ENCODE data around the gene ADGRA1.

ADGRA1 gene

DNA sequence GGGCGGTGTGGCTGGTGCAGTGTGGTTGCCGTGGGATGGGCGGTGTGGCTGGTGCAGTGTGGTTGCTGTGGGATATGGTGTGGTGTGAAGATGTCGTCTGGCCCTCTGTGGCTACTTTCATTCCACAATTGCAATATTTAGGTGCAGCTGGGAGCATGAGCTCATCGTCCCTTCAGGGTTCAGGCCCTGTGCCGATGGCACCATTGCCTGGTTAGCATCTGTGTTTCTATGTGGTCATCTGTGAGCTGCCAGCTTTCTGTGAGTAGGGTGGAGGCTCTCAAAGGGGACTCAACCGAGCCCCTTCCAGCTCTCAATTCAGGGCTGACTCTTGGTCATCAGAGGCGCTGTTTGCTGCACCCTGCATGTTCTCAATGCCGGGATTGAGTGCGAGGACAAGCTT lies 3.6 kb downstream of the ADGRA1 start:
- Histone ChIP-seq H3K9ac (ENCODE audit: low read length) (no peak overlapping the region), H3K9me3 (ENCODE audit: control insufficient read depth, low read length) (no peaks in the 10 kb centered on the region), H3K4me3 (ENCODE audit: low read length) (no peak overlapping the region), H3K36me3 (ENCODE audit: control insufficient read depth, insufficient read depth, low read length) (no peaks in the 10 kb centered on the region), H3K27me3 (ENCODE audit: control insufficient read depth, insufficient read depth, low read length) (peaks cover 40% of the 10 kb centered on the region), H3K4me1 (ENCODE audit: control insufficient read depth, insufficient read depth, low read length) (no peaks in the 10 kb centered on the region)

DNA sequence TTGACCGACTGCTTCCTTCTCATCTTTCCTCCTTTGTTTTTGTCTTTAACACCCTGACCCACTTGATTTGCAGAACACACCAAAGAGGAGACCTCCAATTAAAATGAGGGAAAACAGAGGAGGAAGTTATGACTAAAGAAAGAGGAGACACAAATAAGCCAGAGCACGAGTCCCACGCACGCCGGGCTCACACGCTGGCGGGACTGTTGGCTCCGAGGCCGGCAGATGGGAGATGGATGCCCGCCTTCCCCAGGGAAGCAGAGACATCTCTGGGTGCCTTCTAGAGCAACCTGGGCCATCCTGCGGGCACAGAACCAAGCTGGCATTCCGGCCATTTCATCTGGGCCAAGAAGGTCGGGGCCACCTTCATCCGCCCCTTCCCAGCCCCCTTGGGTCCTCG lies 5.6 kb downstream of the ADGRA1 start:
- no peak overlapping the region for H3K4me3 ChIP-seq (ENCODE audit: low read length)
- H3K9me3 ChIP-seq (ENCODE audit: control insufficient read depth, low read length): no peaks in the 10 kb centered on the region
- no peaks in the 10 kb centered on the region for H3K4me1 ChIP-seq (ENCODE audit: control insufficient read depth, insufficient read depth, low read length)
- H3K36me3 ChIP-seq (ENCODE audit: control insufficient read depth, insufficient read depth, low read length): no peaks in the 10 kb centered on the region
- peaks cover 26% of the 10 kb centered on the region for H3K27me3 ChIP-seq (ENCODE audit: control insufficient read depth, insufficient read depth, low read length)
- H3K9ac ChIP-seq (ENCODE audit: low read length): no peak overlapping the region

DNA sequence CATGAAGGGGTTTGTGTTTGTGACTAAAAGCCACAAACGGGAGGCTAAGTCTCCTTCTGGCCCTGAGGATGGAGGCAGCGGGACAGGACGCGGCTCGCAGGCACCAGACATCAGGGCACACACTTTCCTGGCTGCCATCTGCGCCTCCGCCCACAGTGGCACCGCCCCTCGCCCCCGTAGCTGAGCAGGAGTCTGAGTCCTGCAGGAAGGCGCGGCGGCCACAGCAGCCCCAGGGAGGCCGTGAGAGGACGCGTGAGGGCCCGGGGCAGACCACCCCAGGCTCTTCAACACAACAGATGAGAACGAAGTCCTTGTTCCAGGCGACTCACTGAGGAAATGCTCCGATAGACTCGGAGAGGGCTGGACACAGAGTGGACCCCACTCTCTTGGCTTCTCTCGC lies 6.6 kb downstream of the ADGRA1 start:
- no peak overlapping the region for H3K4me3 ChIP-seq (ENCODE audit: low read length)
- H3K9me3 ChIP-seq (ENCODE audit: control insufficient read depth, low read length): no peaks in the 10 kb centered on the region
- no peaks in the 10 kb centered on the region for H3K36me3 ChIP-seq (ENCODE audit: control insufficient read depth, insufficient read depth, low read length)
- no peak overlapping the region for H3K9ac ChIP-seq (ENCODE audit: low read length)
- peaks cover 16% of the 10 kb centered on the region for H3K27me3 ChIP-seq (ENCODE audit: control insufficient read depth, insufficient read depth, low read length)
- H3K4me1 ChIP-seq (ENCODE audit: control insufficient read depth, insufficient read depth, low read length): no peaks in the 10 kb centered on the region

DNA sequence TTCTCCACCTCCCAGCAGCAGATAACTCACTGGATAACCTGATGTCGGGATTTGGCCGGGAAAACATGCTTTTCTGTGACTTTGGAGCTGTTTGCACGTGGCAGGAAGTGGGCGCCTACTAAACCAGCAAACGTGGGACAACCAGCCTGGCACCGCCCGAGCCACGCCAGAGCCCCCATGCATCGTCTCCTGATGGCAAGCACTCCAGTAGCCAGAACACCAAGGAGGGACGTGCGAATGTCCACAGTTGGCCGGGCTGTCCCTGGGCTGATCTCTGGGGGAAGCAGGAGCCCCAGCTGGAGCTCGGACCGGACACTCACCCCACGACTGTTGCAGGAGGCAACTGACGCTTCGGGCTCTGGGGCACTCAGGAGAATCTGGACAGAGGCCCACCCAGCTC lies 7.1 kb downstream of the ADGRA1 start:
- Histone ChIP-seq H3K27me3 (ENCODE audit: control insufficient read depth, insufficient read depth, low read length) (peaks cover 11% of the 10 kb centered on the region), H3K4me3 (ENCODE audit: low read length) (no peak overlapping the region), H3K9ac (ENCODE audit: low read length) (no peak overlapping the region), H3K9me3 (ENCODE audit: control insufficient read depth, low read length) (no peaks in the 10 kb centered on the region), H3K36me3 (ENCODE audit: control insufficient read depth, insufficient read depth, low read length) (no peaks in the 10 kb centered on the region), H3K4me1 (ENCODE audit: control insufficient read depth, insufficient read depth, low read length) (no peaks in the 10 kb centered on the region)

DNA sequence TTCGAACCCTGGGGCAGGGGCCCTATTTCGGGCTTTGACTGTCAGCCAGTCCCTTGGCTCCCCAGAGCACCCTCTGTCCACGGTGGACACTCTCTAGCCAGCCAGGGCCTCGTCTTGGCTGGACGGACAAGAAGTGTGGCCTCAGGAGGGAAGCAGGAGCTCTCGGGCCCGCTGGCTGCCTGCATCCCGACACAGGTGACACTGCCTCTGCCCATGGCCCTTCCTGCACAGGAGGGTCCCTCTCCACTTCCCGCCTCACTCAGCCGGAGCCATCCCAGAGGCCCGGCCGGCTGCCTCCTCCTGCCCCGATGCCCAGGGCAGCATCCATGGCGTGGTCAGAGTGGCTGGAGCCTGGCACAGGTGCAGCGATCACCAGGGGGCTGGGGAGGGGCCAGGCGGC lies 7.9 kb downstream of the ADGRA1 start:
- Histone ChIP-seq H3K4me3 (ENCODE audit: low read length) (no peak overlapping the region), H3K27me3 (ENCODE audit: control insufficient read depth, insufficient read depth, low read length) (peaks cover 9% of the 10 kb centered on the region), H3K36me3 (ENCODE audit: control insufficient read depth, insufficient read depth, low read length) (no peaks in the 10 kb centered on the region), H3K9me3 (ENCODE audit: control insufficient read depth, low read length) (no peaks in the 10 kb centered on the region), H3K9ac (ENCODE audit: low read length) (no peak overlapping the region), H3K4me1 (ENCODE audit: control insufficient read depth, insufficient read depth, low read length) (peaks cover 2% of the 10 kb centered on the region)

DNA sequence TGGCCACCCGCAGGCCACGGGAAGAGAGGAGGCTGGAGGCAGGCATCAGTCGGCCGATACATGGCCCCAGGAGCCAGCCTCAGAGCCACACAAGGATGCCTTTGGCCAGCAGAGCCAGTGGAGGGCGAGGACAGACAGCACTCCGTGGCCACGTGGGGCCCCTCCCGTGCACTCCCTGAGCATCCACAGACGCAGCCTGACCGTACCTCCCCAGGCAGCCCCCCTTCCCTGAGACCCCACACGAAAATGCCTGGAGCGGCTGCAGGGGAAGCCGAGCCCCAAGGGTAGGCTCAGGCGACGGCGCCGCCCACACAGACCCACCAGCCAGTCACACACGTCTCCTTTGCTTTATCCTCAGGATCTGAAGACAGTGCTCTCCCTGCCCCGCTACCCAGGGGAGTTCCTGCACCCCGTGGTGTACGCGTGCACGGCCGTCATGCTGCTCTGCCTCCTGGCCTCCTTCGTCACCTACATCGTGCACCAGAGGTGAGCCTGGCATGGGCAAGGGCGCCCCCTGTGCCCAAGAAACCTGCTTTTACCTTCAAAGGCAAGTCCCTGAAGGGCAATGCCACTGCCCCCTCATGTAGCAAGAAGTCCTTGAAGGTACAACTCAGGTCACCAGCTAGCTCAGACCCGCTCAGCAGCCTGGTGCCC lies 9.0 kb downstream of the ADGRA1 start:
- Histone ChIP-seq H3K9me3 (ENCODE audit: control insufficient read depth, low read length) (no peaks in the 10 kb centered on the region), H3K27me3 (ENCODE audit: control insufficient read depth, insufficient read depth, low read length) (peaks cover 11% of the 10 kb centered on the region), H3K4me3 (ENCODE audit: low read length) (no peak overlapping the region), H3K4me1 (ENCODE audit: control insufficient read depth, insufficient read depth, low read length) (peaks cover 7% of the 10 kb centered on the region), H3K36me3 (ENCODE audit: control insufficient read depth, insufficient read depth, low read length) (no peaks in the 10 kb centered on the region), H3K9ac (ENCODE audit: low read length) (no peak overlapping the region)

DNA sequence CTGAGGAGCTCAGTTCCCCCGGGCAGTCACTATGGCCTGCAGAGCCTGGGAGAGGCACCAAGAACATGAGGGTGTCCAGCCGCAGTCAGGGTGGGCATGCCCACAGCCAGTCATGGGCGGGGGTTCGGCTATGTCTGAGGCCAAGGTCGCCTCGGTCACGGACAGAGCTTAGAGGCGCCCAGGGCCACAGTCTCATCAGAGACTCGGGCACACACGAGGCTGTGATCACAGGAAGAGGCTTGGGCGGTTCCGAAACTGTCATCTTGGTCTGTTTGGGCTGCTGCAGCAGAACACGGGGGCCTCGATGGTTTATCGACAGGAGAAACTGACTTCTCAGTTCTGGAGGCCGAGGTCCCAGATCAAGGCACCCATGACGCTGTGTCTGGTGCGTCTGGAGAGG lies 9.7 kb downstream of the ADGRA1 start:
- no peaks in the 10 kb centered on the region for H3K9me3 ChIP-seq (ENCODE audit: control insufficient read depth, low read length)
- no peak overlapping the region for H3K9ac ChIP-seq (ENCODE audit: low read length)
- no peak overlapping the region for H3K4me3 ChIP-seq (ENCODE audit: low read length)
- H3K27me3 ChIP-seq (ENCODE audit: control insufficient read depth, insufficient read depth, low read length): peaks cover 11% of the 10 kb centered on the region
- peaks cover 7% of the 10 kb centered on the region for H3K4me1 ChIP-seq (ENCODE audit: control insufficient read depth, insufficient read depth, low read length)
- no peaks in the 10 kb centered on the region for H3K36me3 ChIP-seq (ENCODE audit: control insufficient read depth, insufficient read depth, low read length)

DNA sequence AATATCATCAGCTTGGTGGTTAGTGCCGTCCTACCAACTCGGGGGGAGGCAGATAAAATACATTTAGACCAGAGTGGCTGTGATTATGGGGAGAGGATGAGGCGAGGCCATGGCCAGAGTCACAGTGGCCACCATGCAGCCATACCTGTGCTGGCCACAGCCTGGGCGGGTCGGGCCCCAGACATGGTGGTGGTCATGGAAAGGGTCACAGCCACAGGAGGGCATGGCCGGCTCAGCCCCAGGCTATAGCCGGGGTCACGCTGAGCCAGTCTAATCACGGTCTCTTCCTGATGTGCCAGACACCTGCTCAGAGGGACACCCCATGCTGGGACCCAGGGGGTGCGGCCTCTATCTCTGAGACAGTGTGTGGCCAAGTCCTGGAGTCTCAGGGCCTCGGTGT lies 10.2 kb downstream of the ADGRA1 start:
- Histone ChIP-seq H3K9me3 (ENCODE audit: control insufficient read depth, low read length) (no peaks in the 10 kb centered on the region), H3K4me1 (ENCODE audit: control insufficient read depth, insufficient read depth, low read length) (peaks cover 7% of the 10 kb centered on the region), H3K36me3 (ENCODE audit: control insufficient read depth, insufficient read depth, low read length) (no peaks in the 10 kb centered on the region), H3K4me3 (ENCODE audit: low read length) (no peak overlapping the region), H3K27me3 (ENCODE audit: control insufficient read depth, insufficient read depth, low read length) (peaks cover 11% of the 10 kb centered on the region), H3K9ac (ENCODE audit: low read length) (no peak overlapping the region)

DNA sequence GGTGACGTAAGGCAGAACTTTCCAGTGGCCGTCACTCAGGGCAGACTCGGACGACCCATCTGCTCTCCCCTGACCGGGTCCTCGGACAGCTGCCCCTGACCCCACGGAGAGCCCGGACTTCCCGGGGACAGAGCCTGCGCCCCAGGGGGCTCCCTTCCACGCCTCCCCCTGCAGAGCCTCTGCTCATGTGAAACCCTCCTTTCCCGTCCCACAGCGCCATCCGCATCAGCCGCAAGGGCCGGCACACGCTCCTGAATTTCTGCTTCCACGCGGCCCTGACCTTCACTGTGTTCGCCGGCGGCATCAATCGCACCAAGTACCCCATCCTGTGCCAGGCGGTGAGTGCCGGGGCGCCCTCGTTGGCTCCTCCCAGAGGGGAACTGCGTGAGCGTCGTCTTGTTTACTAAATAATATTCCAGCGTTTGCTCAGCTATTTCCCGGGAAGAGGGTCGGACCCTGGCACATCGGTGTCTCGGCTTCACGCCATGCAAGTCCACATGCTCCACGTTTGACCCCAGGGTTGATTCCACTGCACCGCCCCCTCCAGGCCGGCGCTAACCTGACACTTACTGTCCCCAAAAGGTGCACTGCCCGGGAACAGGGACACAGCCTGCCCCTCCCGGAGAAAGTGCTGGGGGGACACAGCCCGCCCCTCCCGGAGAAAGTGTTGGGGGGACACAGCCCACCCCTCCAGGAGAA lies 10.9 kb downstream of the ADGRA1 start:
- H3K4me3 ChIP-seq (ENCODE audit: low read length): no peak overlapping the region
- no peaks in the 10 kb centered on the region for H3K9me3 ChIP-seq (ENCODE audit: control insufficient read depth, low read length)
- peaks cover 11% of the 10 kb centered on the region for H3K27me3 ChIP-seq (ENCODE audit: control insufficient read depth, insufficient read depth, low read length)
- H3K9ac ChIP-seq (ENCODE audit: low read length): no peak overlapping the region
- H3K4me1 ChIP-seq (ENCODE audit: control insufficient read depth, insufficient read depth, low read length): peaks cover 7% of the 10 kb centered on the region
- H3K36me3 ChIP-seq (ENCODE audit: control insufficient read depth, insufficient read depth, low read length): no peaks in the 10 kb centered on the region

DNA sequence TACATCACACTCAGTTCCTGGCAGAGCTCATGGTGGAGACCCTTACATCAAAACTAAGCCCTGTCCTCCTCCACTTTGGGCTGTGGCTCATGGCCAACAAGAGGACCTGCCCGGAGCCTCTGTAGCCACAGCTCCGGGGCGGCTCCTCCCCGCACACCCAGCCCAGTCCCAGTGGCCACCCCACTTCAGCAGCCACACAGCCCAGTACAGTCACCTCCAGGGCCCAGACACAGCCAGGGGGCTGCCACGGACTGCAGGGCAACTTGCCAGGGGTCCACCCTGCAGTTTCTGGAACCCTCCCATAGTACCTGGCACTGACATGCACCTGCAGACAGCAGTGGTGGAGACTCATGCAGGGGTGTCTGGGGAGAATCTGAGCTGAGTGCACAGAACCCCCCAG lies 11.8 kb downstream of the ADGRA1 start:
- no peaks in the 10 kb centered on the region for H3K36me3 ChIP-seq (ENCODE audit: control insufficient read depth, insufficient read depth, low read length)
- peaks cover 7% of the 10 kb centered on the region for H3K4me1 ChIP-seq (ENCODE audit: control insufficient read depth, insufficient read depth, low read length)
- no peaks in the 10 kb centered on the region for H3K9me3 ChIP-seq (ENCODE audit: control insufficient read depth, low read length)
- H3K27me3 ChIP-seq (ENCODE audit: control insufficient read depth, insufficient read depth, low read length): peaks cover 11% of the 10 kb centered on the region
- H3K9ac ChIP-seq (ENCODE audit: low read length): no peak overlapping the region
- H3K4me3 ChIP-seq (ENCODE audit: low read length): no peak overlapping the region

DNA sequence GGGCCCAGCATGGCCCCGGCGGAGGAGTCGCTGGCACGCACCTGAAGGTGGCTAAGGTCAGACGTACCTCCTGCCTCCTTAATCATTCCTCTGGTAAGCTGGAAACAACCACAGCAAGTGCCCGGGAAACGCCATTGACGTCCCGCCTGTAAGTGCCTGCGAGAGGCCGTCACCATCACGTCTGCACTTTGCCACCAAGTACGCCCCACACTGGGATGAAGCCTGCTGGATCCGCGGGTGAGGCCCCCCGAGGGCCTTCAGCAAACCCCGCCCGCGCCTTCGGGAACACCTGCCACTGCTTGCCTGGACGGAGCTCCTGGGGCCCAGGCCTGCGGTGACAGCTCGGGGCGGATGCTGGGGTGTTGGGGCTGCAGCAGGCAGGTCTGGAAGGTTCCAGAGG lies 12.5 kb downstream of the ADGRA1 start:
- H3K27me3 ChIP-seq (ENCODE audit: control insufficient read depth, insufficient read depth, low read length): peaks cover 11% of the 10 kb centered on the region
- no peak overlapping the region for H3K4me3 ChIP-seq (ENCODE audit: low read length)
- H3K9me3 ChIP-seq (ENCODE audit: control insufficient read depth, low read length): no peaks in the 10 kb centered on the region

DNA sequence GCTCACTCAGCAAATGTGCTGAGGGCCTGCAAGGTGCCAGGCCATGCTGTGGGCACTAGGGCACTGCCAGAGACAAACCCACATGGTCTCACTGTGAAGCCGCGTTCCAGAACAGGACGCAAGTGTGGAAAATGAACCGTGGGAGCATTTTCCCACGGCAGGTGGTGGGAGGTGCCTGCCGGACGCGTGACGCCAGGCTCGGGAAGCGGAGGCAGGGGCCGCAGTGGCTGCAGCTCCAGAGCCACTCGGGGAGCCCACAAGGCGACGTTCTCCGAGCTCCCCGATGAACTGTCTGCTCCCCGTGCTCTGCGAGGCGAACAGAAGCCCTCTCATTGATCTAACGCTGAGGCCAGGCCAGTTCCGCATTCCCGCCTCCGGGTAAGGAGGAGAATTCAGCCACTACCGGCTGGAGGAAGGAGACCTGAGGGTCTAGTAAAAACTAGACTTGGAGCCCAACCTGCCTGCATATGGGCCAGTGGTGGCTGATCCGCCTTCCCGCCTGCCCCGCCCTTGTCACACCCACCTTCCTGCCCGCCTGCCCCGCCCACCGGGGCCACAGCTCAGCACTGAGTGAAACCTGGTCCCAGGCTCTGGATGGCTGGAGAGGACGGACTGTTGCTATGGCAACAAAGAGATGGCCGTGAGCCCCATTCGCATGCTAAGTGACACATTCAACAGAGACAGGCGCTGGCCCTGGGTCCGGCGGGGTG lies 13.1 kb downstream of the ADGRA1 start:
- no peak overlapping the region for H3K4me3 ChIP-seq (ENCODE audit: low read length)
- H3K9ac ChIP-seq (ENCODE audit: low read length): no peak overlapping the region
- peaks cover 7% of the 10 kb centered on the region for H3K4me1 ChIP-seq (ENCODE audit: control insufficient read depth, insufficient read depth, low read length)
- peaks cover 11% of the 10 kb centered on the region for H3K27me3 ChIP-seq (ENCODE audit: control insufficient read depth, insufficient read depth, low read length)
- H3K36me3 ChIP-seq (ENCODE audit: control insufficient read depth, insufficient read depth, low read length): no peaks in the 10 kb centered on the region
- no peaks in the 10 kb centered on the region for H3K9me3 ChIP-seq (ENCODE audit: control insufficient read depth, low read length)

More for the DNA sequence above, 12.5 kb downstream of the ADGRA1 start:
- Histone ChIP-seq H3K4me1 (ENCODE audit: control insufficient read depth, insufficient read depth, low read length) (peaks cover 7% of the 10 kb centered on the region), H3K9ac (ENCODE audit: low read length) (no peak overlapping the region), H3K36me3 (ENCODE audit: control insufficient read depth, insufficient read depth, low read length) (no peaks in the 10 kb centered on the region)
